SIG-M5 treated with dmso at 0.1 percent for 504 hours (cell line): Measurements from ENCODE around the gene CACNG4.

Source experiments
- DNase-seq: peaks from one replicate; lab custom pipeline; 2025; ENCODE audit not compliant: unreplicated experiment; lab: John Stamatoyannopoulos, UW

CACNG4 gene

DNA sequence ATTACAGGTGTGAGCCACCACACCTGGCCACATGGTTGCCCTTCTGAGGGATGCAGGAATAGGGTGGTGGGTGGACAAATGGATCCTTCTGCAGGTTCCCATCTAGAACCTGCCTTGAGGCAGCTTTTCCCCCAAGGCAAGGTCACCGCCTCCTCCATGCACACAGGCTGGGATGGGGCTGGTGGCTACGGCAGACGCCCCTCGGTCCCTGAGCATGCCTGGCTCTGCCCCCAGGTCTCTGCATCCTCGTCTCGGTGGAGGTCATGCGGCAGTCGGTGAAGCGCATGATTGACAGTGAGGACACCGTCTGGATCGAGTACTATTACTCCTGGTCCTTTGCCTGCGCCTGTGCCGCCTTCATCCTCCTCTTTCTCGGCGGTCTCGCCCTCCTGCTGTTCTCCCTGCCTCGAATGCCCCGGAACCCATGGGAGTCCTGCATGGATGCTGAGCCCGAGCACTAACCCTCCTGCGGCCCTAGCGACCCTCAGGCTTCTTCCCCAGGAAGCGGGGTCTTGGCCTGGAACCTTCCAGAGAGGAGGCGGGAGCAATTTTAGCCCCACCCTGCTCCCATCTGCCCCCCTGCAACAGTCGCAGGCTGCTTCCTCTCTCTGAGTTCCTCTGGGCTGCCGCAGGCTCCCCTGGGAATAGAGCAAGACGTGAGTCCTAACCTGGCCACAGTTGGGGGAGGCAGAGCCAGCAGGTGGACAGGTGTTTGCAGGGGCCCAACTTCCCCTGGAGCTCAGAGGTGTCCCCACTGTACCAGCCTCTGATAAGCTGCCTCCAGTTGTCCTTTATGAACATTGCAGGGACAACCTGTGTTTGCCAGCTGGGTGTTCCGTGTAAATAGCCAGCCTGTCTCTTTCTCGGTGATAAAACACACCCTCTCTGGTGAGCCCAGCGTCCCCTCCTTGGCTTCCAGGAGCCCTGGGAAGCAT is 91.6 kb downstream of the CACNG4 start:
- no peak for DNase-seq

DNA sequence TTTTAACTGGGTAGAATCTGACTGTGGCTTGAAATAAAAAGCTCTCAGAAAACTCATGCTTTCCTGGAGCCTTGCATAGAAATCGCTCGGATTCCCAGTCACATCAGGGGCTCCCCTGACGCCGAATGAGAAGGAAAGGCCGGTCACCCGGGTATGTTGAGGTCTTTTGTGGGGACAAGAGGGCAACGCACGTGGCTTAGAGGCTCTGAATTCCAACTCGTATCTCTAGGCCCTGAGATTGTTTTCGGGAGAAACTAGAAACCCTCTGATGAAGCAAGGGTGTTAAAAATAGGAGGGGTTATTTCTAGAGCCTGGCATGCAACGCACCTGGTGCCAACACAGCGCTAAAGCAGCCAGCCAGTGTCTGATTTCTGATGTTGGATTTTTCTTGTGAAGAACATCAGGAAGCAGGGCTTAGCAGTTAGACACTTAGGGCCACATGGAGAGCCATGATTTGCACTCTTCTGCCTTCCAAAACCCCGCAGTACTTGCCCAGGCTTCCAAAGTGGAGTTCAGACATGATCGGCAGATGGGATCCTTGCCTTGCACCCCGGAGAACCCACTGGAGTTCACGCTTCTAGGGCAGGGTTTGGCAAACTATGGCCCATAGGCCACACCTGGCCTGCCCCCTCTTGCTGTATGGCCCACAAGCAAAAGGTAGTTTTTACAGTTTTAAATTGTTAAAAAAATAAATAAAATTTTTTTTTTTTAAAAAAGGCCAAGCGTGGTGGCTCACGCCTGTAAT is 92.4 kb downstream of the CACNG4 start:
- DNase-seq: no peak

DNA sequence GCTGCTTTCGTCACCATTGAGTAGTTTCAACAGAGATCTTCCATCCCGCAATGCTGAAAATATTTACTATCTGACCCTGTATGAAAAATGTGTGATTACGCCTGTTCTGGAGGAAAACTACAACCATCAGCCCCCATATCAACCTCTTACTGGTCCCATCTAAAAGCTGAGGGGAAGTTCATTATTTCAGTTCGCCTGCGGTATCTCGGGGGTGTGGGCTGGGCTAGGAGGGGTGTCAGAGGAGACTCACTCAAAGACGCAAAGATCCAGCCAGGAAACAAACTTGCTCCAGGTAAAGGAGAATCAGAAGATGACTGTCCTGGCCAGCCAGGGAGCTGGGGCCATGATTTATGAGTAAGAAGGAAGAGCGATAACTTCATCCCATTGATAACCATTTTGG is 93.5 kb downstream of the CACNG4 start:
- DNase-seq: no peak

DNA sequence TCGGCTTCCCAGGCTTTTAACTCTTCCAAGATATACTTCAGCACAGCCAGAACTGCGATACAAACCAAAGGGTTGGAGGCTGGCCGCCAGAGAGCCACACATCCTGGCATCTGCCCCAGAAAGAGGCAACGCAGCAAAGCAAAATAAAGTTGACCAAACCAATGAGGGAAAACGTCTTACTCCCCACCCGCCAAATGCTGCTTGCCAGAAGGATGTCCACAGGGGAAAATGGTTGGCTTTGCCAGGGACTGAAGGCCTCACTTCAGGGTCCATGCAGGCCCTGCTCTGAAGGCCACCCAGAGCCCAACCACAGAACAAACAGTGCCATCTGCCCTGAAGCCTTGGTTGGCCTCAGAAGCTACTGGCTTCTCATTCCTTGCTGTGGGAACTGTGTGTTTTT is 94.9 kb downstream of the CACNG4 start:
- DNase-seq: no peak

DNA sequence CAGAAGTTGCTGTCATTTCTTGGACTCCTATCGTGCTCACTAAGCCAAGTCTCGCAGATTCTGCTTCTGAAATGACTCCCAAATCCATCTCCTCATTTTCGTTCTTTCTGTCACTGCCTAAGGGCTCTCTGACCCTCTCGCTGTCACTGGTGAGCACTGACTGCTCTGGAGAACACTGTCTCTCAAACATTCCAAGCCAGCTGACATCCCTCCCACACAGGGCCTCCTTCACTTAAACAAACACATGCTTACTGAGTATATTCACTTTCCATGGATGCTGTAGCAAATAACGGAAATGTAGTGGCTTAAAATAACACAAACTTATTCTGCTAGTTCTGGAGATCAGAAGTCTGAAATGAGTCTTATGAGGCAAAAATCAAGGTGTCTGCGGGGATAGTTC is 98.6 kb downstream of the CACNG4 start:
- DNase-seq: no peak

DNA sequence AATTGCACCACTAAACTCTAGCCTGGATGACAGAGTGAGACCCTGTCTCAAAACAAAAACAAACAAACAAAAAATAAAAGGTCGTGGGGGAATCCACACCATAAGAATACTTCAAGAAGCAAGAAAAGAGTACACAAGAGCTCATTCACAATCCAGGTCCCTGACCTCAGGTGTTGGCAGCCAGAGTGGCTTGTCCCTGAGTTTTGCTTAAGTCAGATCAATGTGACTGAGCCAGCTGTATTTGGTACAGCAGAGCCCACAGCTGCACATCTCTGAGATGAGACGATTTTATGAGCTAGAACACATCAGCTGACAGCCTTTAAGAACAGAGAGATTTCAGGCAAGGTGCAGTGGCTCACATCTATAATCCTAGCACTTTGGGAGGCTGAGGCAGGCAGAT is 102.2 kb downstream of the CACNG4 start:
- DNase-seq: no peak

DNA sequence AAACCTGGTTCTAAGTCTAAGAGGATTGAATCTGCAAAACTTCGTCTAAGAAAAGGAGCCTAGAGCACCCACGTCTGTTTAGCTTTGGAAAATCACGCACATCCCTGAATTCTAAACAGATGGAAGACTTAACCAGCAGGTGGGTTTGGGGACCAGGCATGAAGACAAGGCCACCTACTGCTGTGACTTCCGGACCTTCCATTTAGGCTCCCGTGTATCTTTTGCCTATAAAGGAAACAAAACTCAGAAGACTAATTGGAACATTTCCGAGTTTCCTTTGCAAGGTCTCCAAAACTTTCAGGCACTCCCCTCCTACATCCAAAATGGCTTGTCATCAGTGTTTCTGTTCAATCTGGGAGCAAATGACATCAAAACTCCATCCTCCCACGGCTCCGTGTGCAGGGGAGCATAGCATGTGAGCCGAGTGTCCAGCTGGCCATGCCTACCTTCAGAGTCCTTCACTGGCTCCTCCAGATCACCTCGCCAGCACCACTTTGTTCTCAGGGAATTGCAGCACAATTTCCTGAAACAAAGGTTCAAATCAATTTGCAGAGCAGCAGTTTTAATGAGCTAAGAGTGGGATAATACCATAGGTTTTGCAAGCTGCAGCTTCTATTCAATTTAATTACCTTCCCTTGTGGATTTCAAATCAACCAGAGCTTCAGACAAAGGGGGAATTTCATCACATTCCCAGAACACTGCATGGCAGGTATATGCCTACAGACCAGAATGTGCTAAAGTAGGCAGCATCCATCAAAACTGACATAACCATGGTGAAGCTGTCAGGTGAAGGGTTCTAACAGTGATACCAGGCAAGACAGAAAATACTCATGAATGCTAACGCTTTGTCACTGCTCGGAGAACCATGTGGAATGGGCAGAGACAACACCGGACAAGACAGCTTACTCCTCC is 103.3 kb downstream of the CACNG4 start:
- no peak for DNase-seq

DNA sequence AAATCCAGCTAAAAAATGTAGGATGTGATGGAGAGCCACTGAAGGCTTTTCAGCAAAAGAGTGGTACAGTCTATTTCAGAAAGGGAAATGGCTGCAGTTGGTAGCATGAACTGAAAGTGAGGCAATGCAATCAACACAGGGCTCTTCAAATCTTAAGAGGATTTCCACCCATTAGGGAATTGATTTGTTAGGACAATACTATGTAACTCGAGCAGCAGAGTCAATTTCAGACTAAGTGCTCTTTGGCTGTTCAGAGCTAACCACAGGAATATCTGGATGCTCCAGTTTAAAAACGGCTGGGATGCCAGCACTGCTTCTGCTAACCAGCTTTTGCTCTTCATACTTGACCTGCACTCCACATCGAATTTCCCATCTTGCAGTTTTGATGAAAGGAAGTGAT is 104.5 kb downstream of the CACNG4 start:
- DNase-seq: no peak

DNA sequence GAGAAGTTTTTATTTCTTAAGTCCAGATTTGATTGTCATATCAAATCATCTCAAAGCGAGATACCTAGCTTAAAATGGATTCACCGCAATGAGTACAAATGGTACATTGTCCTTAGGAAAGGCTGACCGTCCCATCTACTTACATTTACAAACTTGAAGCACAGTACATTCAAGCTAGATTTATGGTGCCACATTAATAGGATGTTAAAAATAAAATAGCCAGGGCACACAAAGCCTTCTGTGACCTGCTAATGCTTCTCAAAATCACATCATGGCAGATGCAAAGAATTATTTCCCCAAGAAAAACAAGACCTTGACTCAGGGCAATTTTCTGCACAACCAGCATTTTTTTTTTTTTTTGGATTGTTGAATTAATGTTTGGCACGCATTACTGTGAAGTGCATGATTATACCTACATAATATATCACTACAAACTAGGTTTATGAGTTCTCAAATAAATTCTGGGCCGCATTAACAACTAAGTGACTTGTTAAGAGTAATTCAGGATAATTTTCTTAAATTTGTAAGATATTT is 105.2 kb downstream of the CACNG4 start:
- no peak for DNase-seq

DNA sequence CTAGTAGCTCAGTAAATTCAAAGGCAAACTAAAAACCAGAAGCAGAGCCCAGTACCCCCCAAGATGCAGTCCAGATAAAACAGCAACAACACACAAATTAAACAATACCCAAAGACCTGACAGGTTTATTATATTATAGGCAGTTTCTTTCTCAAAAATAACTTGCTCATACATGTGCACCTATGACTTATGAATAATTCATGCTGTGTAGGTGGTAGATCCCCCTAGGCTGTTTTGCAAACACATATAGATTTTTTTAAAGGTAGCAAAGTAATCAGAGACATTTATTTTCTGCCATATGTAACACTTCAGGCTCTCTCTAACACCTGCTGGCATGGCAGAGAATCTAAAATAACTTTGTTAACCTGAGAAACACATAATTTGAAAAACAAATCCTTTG is 107.1 kb downstream of the CACNG4 start:
- no peak for DNase-seq

DNA sequence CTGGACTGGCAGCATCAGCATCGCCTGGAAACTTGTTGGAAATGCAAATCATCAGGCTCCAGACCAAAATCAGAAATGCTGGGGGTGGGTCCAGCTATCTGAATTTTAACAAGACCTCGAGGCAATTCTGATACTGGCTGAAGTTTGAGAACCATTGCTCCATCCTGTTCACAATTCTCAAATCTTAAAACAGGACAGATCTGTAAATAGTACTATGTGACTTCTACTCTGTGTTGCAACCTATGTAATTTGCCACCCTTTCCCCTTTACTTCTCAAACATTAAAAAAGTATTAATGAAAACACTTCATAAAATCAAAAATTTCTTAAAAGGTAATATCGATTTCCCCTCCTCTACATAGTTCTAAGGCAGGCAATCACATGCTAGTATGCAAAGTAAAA is 108.4 kb downstream of the CACNG4 start:
- no peak for DNase-seq

DNA sequence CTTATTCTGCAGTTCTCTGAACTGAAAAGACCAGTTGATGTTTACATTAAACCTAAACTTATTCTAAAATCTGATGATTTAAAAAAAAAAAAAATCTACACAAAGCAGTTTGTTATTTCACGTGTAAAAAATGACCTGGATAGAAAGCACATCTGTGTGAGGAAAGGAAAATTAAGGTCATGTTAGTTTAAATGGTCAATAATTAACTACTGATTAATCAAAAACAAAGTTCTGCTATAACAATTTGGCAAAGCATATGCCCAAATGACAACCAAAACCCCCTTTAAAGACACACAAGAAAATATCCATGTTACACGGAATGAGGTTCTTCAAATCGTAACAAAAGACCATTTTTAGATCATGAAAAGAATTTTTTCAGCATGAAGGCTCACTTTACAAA is 110.3 kb downstream of the CACNG4 start:
- DNase-seq: no peak

DNA sequence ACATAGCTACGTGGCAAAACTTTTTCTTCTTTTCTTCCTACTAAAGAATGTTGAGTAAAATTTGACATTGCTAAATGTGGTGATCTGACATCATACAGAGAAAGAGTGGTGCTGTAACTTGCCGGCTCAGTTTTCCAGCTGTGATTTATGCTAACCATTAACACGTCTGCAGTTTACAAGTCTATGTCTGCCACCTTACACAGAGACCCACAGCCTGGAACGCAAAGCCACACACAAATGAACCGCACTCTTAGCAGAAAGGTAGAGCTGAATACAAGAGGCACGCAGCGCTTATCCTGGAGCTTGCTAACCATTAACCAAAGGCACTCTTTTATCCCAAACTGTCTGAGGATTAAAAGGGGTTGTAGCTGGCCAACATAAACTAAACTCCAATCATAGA is 111.8 kb downstream of the CACNG4 start:
- no peak for DNase-seq

DNA sequence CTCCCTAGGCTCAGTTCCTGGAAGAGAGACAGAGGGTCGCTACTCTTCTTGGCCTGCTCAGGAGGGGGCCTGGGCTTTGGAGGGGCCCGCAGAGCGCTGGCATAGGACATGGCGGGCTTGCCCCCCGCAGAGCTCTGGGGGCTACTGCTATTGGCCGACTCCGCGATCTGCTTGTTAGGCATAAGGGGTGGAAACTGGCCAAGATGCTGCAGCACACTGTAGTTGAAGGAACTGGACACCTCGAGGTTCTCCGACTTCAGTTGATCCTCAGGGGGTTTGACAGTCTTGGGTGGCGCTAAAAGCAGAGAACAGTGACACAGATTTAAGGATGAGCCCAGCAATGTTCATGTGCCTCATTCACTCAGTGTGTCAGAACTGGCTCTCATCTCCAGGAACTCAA is 113.8 kb downstream of the CACNG4 start:
- no peak for DNase-seq

DNA sequence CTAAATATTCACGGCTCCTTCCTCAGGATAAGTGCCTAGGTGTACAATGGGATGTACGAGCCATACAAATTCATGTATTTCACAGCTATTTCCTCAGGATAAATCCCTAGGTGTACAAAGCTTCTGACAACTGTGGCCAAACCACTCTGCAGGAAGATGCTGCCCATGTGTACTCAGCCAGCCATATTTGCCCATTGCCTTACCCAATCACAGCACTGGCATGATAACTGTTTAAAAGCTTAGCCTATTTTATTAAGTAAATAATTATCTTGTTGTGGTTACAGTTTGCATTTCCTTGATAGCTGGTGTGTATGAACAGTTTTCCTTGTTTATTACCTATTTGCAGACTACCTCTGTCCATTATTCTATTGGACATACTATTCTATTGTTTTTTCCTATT is 115.0 kb downstream of the CACNG4 start:
- DNase-seq: no peak

DNA sequence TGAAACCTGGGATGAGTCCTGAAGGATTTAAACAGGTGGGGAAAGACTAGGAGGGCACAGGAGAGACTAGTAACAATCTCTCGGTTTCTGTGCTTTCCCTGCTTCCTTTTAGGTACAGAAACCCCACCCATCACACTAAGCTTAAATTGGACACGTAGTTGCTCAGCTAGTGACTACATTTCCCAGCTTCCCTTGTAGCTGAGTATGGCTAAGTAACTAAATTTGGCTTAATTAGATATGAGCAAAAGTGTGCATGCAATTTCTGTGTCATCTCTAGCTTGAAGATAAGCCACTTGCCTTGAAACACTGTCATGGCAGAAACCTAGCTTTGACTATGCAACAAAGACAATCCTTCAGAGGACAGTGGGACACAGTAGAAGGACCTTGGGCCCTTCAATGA is 116.3 kb downstream of the CACNG4 start:
- no peak for DNase-seq

DNA sequence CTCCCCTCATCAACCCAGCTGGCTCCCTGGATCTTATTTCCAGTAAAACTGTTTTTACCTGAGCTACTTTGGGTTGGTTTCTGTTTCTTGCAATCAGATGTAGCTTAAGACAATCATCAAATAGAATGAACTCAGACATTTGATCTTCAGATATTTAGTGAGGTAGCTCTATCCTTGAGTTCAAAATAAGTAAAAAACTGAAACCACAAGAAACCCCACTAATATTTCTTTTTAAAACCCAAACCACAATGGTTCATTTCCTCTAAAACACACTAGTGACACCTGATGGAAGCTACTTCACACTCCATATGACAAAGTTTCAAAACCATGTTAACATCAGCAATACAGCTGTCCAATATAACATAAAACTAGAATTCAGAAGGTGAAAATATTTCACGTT is 117.6 kb downstream of the CACNG4 start:
- peak; percentile 29 for DNase-seq
